GM12878 (cell line): Measurements from ENCODE around the gene BOD1L1.

Experiments used
- POLR2A ChIP-seq: IDR thresholded peaks from 2 replicates; pipeline ENCODE4 v1.6.1; 2011; ENCODE audit warnings: low read depth, mild to moderate bottlenecking, low read length
- POLR2AphosphoS5 ChIP-seq: IDR thresholded peaks from 2 replicates; pipeline ENCODE4 v1.6.1; 2011; ENCODE audit warnings: mild to moderate bottlenecking, low read length, inconsistent platforms
- SMC3 ChIP-seq: IDR thresholded peaks from 2 replicates; pipeline ENCODE4 v1.6.1; 2011; ENCODE audit warnings: low read length, improper control_type of control experiment, borderline replicate concordance
- TF ChIP-seq, protein P1 (sequence below): IDR thresholded peaks from 2 replicates; pipeline ENCODE4 v1.6.1; 2011; ENCODE audit warnings: low read depth, low read length, improper control_type of control experiment, borderline replicate concordance
- TF ChIP-seq, protein P2 (sequence below), 3 experiments: IDR thresholded peaks in 2 of 3; conservative IDR thresholded peaks in 1 of 3; 2 replicates each; pipeline ENCODE4 v1.5.1; 2011; ENCODE audit warnings: low read depth in 3 of 3, low read length in 3 of 3, mild to moderate bottlenecking in 3 of 3, control low read depth in 2 of 3, moderate library complexity in 2 of 3, inconsistent platforms in 1 of 3, mixed read lengths in 1 of 3; ENCODE audit not compliant: control insufficient read depth in 2 of 3, insufficient read depth in 1 of 3; ENCODE audit errors: extremely low read depth in 1 of 3
- TF ChIP-seq, protein P3 (sequence below): fragments of 450-650 bp; IDR thresholded peaks from 2 replicates; pipeline ENCODE4 v1.6.1; 2017; ENCODE audit warnings: antibody characterized with exemption, mild to moderate bottlenecking, moderate library complexity
- TF ChIP-seq, protein P4 (sequence below): IDR thresholded peaks from 2 replicates; pipeline ENCODE4 v1.6.1; 2012; ENCODE audit warnings: mild to moderate bottlenecking, low read depth, low read length

DNA sequence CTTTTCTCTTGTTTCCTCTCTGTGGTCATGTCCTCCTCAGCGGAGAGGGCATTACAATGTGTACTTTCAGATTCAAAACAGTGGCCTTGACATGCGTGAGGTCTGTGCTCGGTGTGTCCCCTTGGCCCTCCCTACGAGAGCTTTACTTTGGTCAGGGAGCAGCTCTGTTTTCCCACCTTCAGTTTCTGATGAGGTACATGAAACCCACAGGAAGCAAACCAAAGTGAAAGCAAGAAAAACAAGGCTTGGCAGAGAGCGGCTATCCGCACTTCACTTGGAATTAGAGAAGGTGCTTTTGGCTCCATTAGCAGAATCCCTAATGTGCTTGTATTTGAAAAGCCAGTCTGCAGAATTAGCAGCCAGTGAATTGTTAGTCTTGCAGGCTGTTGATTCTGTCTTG, 19.5 kb upstream of the BOD1L1 start:
- TF ChIP-seq SMC3 (no peak), POLR2A (no peak), POLR2AphosphoS5 (no peak)
- TF ChIP-seq, protein P1, sequence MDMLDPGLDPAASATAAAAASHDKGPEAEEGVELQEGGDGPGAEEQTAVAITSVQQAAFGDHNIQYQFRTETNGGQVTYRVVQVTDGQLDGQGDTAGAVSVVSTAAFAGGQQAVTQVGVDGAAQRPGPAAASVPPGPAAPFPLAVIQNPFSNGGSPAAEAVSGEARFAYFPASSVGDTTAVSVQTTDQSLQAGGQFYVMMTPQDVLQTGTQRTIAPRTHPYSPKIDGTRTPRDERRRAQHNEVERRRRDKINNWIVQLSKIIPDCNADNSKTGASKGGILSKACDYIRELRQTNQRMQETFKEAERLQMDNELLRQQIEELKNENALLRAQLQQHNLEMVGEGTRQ, result no peak
- TF ChIP-seq, protein P2, sequence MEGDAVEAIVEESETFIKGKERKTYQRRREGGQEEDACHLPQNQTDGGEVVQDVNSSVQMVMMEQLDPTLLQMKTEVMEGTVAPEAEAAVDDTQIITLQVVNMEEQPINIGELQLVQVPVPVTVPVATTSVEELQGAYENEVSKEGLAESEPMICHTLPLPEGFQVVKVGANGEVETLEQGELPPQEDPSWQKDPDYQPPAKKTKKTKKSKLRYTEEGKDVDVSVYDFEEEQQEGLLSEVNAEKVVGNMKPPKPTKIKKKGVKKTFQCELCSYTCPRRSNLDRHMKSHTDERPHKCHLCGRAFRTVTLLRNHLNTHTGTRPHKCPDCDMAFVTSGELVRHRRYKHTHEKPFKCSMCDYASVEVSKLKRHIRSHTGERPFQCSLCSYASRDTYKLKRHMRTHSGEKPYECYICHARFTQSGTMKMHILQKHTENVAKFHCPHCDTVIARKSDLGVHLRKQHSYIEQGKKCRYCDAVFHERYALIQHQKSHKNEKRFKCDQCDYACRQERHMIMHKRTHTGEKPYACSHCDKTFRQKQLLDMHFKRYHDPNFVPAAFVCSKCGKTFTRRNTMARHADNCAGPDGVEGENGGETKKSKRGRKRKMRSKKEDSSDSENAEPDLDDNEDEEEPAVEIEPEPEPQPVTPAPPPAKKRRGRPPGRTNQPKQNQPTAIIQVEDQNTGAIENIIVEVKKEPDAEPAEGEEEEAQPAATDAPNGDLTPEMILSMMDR (IDR thresholded peaks at IDR 0.05 in 2 of 3, conservative IDR thresholded peaks at IDR 0.05 in 1 of 3; ENCODE audit: control insufficient read depth in 2 of 3, extremely low read depth in 1 of 3, insufficient read depth in 1 of 3, low read depth in 3 of 3, low read length in 3 of 3), result no peak
- TF ChIP-seq, protein P3, sequence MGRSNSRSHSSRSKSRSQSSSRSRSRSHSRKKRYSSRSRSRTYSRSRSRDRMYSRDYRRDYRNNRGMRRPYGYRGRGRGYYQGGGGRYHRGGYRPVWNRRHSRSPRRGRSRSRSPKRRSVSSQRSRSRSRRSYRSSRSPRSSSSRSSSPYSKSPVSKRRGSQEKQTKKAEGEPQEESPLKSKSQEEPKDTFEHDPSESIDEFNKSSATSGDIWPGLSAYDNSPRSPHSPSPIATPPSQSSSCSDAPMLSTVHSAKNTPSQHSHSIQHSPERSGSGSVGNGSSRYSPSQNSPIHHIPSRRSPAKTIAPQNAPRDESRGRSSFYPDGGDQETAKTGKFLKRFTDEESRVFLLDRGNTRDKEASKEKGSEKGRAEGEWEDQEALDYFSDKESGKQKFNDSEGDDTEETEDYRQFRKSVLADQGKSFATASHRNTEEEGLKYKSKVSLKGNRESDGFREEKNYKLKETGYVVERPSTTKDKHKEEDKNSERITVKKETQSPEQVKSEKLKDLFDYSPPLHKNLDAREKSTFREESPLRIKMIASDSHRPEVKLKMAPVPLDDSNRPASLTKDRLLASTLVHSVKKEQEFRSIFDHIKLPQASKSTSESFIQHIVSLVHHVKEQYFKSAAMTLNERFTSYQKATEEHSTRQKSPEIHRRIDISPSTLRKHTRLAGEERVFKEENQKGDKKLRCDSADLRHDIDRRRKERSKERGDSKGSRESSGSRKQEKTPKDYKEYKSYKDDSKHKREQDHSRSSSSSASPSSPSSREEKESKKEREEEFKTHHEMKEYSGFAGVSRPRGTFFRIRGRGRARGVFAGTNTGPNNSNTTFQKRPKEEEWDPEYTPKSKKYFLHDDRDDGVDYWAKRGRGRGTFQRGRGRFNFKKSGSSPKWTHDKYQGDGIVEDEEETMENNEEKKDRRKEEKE, result no peak
- TF ChIP-seq, protein P4, sequence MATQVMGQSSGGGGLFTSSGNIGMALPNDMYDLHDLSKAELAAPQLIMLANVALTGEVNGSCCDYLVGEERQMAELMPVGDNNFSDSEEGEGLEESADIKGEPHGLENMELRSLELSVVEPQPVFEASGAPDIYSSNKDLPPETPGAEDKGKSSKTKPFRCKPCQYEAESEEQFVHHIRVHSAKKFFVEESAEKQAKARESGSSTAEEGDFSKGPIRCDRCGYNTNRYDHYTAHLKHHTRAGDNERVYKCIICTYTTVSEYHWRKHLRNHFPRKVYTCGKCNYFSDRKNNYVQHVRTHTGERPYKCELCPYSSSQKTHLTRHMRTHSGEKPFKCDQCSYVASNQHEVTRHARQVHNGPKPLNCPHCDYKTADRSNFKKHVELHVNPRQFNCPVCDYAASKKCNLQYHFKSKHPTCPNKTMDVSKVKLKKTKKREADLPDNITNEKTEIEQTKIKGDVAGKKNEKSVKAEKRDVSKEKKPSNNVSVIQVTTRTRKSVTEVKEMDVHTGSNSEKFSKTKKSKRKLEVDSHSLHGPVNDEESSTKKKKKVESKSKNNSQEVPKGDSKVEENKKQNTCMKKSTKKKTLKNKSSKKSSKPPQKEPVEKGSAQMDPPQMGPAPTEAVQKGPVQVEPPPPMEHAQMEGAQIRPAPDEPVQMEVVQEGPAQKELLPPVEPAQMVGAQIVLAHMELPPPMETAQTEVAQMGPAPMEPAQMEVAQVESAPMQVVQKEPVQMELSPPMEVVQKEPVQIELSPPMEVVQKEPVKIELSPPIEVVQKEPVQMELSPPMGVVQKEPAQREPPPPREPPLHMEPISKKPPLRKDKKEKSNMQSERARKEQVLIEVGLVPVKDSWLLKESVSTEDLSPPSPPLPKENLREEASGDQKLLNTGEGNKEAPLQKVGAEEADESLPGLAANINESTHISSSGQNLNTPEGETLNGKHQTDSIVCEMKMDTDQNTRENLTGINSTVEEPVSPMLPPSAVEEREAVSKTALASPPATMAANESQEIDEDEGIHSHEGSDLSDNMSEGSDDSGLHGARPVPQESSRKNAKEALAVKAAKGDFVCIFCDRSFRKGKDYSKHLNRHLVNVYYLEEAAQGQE, result no peak
